ENCODE measurements around the gene S100A10. TPM values are rescaled to one million over a fixed set of nuclear protein-coding genes. Genes with fewer than 3 reads are reported as not detected.

The S100A10 gene
- total RNA-seq, 1 experiment from 2014 or later: 1,436 TPM

DNA sequence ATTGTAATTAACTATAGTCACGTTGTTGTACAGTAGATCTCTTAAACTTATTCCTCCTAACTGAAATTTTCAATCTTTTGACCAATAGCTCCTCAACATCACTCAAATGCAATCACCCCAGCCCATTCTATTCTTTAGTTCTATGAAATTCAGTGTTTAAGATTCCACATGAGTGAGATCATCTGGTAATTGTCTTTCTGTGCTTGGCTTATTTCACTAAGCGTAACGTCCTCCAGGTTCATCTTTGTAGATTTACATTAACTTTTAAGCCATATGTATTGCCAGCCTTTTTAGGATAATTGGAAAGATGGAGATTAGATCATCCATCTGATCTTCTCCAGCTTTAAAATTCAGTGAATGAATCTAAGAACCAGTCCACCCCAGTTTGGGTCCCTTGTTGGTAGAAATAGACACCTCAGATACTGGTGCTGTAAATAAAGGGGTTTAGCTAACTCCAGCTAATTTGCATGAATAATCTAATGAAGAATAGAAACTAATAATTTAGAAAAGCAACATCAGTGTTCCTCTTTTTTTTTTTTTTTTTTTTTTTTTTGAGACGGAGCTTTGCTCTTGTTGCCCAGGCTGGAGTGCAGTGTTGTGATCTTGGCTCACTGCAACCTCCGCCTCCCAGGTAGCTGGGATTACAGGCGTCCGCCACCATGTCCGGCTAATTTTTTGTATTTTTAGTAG lies 7.0 kb downstream of the S100A10 start:
- BruUV-seq (replicated peaks): no TSS peak
- peak overlapping the region; percentile 99 for H3K27ac ChIP-seq
- peaks cover 94% of the 10 kb centered on the region for H3F3A ChIP-seq (ENCODE audit: insufficient read depth, low read depth)
- H3K9me2 ChIP-seq (ENCODE audit: insufficient read depth): no peaks in the 10 kb centered on the region
- CTCF ChIA-PET: interaction anchor here (0.7 to 1.1 kb wide), 2 partner anchors 19 to 40 kb away, joined by 4 to 5 read pairs; no protein-coding TSS in a partner anchor
- peaks cover 96% of the 10 kb centered on the region for H3K4me1 ChIP-seq (replicated peaks; ENCODE audit: insufficient read depth)
- H3K36me3 ChIP-seq (ENCODE audit: low read depth): peaks cover 79% of the 10 kb centered on the region
- H3K4me2 ChIP-seq: peak overlapping the region; percentile 93
- peaks cover 91% of the 10 kb centered on the region for H3K79me2 ChIP-seq (ENCODE audit: low read depth)
- TF ChIP-seq, protein P1, sequence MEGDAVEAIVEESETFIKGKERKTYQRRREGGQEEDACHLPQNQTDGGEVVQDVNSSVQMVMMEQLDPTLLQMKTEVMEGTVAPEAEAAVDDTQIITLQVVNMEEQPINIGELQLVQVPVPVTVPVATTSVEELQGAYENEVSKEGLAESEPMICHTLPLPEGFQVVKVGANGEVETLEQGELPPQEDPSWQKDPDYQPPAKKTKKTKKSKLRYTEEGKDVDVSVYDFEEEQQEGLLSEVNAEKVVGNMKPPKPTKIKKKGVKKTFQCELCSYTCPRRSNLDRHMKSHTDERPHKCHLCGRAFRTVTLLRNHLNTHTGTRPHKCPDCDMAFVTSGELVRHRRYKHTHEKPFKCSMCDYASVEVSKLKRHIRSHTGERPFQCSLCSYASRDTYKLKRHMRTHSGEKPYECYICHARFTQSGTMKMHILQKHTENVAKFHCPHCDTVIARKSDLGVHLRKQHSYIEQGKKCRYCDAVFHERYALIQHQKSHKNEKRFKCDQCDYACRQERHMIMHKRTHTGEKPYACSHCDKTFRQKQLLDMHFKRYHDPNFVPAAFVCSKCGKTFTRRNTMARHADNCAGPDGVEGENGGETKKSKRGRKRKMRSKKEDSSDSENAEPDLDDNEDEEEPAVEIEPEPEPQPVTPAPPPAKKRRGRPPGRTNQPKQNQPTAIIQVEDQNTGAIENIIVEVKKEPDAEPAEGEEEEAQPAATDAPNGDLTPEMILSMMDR (conservative IDR thresholded peaks at IDR 0.05): no peak
- no peak for TF ChIP-seq EZH2 (IDR thresholded peaks at IDR 0.05; ENCODE audit: low read depth)
- H3K9me3 ChIP-seq (ENCODE audit: insufficient read depth, low read depth): no peaks in the 10 kb centered on the region
- H4K20me1 ChIP-seq (ENCODE audit: insufficient read depth): peaks cover 23% of the 10 kb centered on the region
- intact Hi-C loops (cut with micrococcal nuclease; ENCODE audit: unreplicated experiment): loop anchor here (5.0 to 10.0 kb wide), 2 partner anchors 79 to 918 kb away; partner anchors contain the start of genes IVL and THEM4
- no peak overlapping the region for H3K4me3 ChIP-seq
- DNase-seq: no peak
- H3K27me3 ChIP-seq (ENCODE audit: insufficient read depth, low read depth): no peaks in the 10 kb centered on the region
- no peak overlapping the region for H2AFZ ChIP-seq
- POLR2A ChIA-PET (ENCODE audit: unreplicated experiment): interaction anchor here (0.6 to 0.7 kb wide), 2 partner anchors 15 to 1647 kb away, joined by 3 to 6 read pairs; no protein-coding TSS in a partner anchor

DNA sequence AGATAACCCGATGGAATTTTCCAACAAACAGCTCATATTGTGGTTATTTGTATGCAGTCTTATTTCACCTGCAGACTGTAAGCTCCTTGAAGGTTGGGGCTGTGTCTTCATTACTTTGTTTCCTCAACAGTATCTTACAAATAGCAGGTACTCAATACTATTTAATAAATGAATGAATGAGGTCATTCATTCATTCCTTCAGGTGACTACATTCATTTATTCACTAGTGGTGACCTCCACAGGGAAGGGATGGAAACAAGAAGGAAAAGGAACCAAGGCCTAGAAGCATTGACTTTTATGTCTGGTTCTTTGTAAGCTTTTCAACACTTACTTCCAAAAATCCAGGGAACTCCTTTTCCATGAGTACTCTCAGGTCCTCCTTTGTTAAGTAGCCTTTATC lies 7.9 kb downstream of the S100A10 start:
- ChIA-PET POLR2A (ENCODE audit: unreplicated experiment) (no interaction called here), CTCF (interaction anchor here (1.1 kb wide), 1 partner anchor 18 kb away, joined by 4 read pairs; no protein-coding TSS in a partner anchor)
- peaks cover 94% of the 10 kb centered on the region for H3F3A ChIP-seq (ENCODE audit: insufficient read depth, low read depth)
- peaks cover 79% of the 10 kb centered on the region for H3K36me3 ChIP-seq (ENCODE audit: low read depth)
- no peak overlapping the region for H3K4me3 ChIP-seq
- no peak for TF ChIP-seq EZH2 (IDR thresholded peaks at IDR 0.05; ENCODE audit: low read depth)
- peaks cover 14% of the 10 kb centered on the region for H4K20me1 ChIP-seq (ENCODE audit: insufficient read depth)
- peaks cover 82% of the 10 kb centered on the region for H3K79me2 ChIP-seq (ENCODE audit: low read depth)
- 0 out of 2 replicates have a peak overlapping the region, but pooled peaks have one; percentile 19 for H3K4me2 ChIP-seq
- no peaks in the 10 kb centered on the region for H3K27me3 ChIP-seq (ENCODE audit: insufficient read depth, low read depth)
- H3K27ac ChIP-seq: peak overlapping the region; percentile 99; the same call in 1 of the 2 replicates
- peaks cover 96% of the 10 kb centered on the region for H3K4me1 ChIP-seq (replicated peaks; ENCODE audit: insufficient read depth)
- no peaks in the 10 kb centered on the region for H3K9me2 ChIP-seq (ENCODE audit: insufficient read depth)
- no peaks in the 10 kb centered on the region for H3K9me3 ChIP-seq (ENCODE audit: insufficient read depth, low read depth)
- DNase-seq: no peak
- BruUV-seq (replicated peaks): no TSS peak
- intact Hi-C loops (cut with micrococcal nuclease; ENCODE audit: unreplicated experiment): loop anchor here (5.0 to 10.0 kb wide), 2 partner anchors 78 to 919 kb away; partner anchors contain the start of genes IVL and THEM4
- no peak overlapping the region for H2AFZ ChIP-seq

GRCh38 chr1:151985270-151985669 lies 8.4 kb downstream of the S100A10 start:
- POLR2A ChIA-PET (ENCODE audit: unreplicated experiment): interaction anchor here (0.7 kb wide), 1 partner anchor 21 kb away, joined by 3 read pairs; no protein-coding TSS in a partner anchor
- H3K36me3 ChIP-seq (ENCODE audit: low read depth): peaks cover 75% of the 10 kb centered on the region

More at GRCh38 chr1:151985270-151985669, 8.4 kb downstream of the S100A10 start:
- DNase-seq: no peak
- peaks cover 77% of the 10 kb centered on the region for H3K79me2 ChIP-seq (ENCODE audit: low read depth)
- BruUV-seq (replicated peaks): no TSS peak
- H3F3A ChIP-seq (ENCODE audit: insufficient read depth, low read depth): peaks cover 94% of the 10 kb centered on the region
- no peak overlapping the region for H3K4me2 ChIP-seq
- no peaks in the 10 kb centered on the region for H3K9me2 ChIP-seq (ENCODE audit: insufficient read depth)
- H3K4me1 ChIP-seq (replicated peaks; ENCODE audit: insufficient read depth): peaks cover 96% of the 10 kb centered on the region
- intact Hi-C loops (cut with micrococcal nuclease; ENCODE audit: unreplicated experiment): loop anchor here (5.0 to 10.0 kb wide), 2 partner anchors 78 to 920 kb away; partner anchors contain the start of genes IVL and THEM4
- no peak overlapping the region for H3K4me3 ChIP-seq
- H3K27me3 ChIP-seq (ENCODE audit: insufficient read depth, low read depth): no peaks in the 10 kb centered on the region
- TF ChIP-seq EZH2 (IDR thresholded peaks at IDR 0.05; ENCODE audit: low read depth): no peak
- TF ChIP-seq, protein P1 (conservative IDR thresholded peaks at IDR 0.05): no peak
- peaks cover 9% of the 10 kb centered on the region for H4K20me1 ChIP-seq (ENCODE audit: insufficient read depth)
- no peak overlapping the region for H2AFZ ChIP-seq
- H3K27ac ChIP-seq: 0 out of 2 replicates have a peak overlapping the region, but pooled peaks have one; percentile 99
- CTCF ChIA-PET: interaction anchor here (1.1 kb wide), 1 partner anchor 18 kb away, joined by 4 read pairs; no protein-coding TSS in a partner anchor
- no peaks in the 10 kb centered on the region for H3K9me3 ChIP-seq (ENCODE audit: insufficient read depth, low read depth)

Measured in PC-9 (cell line).